HG03280 (cell line): ENCODE results near the gene PLN.

ENCODE experiments used
- ATAC-seq: cut with Tn5 transposase; IDR thresholded peaks from one replicate; pipeline ENCODE4 v1.9.1; 2021; ENCODE audit warnings: mild to moderate bottlenecking, moderate library complexity; ENCODE audit not compliant: unreplicated experiment

PLN gene

DNA sequence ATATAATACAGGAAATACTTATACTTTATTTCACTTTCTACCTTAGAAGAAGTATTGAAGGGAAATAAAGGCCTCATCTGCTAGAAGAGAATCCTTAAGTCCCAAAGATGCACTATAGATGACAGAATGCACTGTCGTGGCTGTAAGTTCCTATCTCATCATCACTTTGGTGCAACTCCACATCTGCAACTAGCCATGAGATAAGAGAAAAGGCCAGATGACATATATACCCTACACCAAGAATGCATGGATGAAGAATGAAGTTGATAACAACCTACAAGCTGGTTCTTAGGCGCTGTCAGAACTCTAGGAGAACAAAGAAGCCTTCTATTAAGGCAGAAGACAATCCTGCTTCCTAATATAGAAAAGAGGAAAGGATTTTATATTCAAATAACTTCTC lies 11.6 kb upstream of the PLN start:
- ATAC-seq, result no peak

DNA sequence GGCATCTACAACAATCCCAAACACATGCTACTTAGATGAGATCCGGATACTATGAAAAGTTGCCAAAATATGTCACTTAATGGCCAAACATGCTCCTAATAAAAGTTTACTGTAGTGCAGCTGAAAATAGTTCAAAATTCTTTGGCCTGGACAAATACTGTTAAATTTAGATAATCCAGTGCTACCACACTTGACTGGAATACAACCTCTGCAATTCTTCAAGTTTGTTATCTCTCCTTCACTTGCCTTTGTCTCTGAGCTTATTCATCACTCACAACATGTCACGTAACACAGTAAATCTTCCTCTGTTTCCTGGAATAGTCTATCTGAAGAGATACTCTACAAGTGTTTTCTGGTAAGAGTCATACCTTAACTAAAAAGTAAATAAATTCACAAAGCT lies 10.5 kb upstream of the PLN start:
- no peak for ATAC-seq

DNA sequence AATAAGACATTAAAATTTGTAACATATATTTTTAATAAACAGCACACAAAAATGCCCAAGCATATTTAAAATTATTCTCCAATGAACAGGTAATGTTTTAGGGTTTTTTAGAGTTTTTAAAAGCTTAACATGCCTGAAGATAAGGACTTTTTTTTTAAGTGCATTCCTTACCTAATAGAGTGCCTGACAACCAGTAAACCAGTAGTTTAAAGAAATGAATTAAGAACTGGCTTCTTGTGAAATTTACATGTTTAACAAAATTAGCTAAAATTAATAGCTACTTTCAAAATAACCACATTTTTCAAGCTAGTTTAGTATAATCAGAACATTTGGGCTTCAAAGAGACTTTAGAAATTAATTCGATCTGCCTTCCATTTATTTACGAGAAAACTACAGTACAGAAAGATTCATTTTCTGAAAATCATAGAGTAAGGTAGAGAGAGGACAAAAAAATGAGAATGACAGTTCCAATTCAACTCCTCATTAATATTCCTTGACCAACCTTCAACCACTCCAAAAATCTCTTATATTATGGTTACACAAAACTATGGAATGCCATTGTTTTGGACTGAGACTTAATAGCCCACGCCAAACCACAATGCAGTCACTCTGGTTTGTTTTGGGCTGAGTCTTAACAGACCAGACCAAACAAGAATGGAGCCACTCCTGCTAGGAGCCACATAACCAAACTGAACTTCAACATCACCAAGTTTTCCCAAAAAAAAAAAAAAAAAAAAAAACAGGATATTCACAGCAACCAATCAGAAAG lies 5.7 kb upstream of the PLN start:
- ATAC-seq, result no peak

DNA sequence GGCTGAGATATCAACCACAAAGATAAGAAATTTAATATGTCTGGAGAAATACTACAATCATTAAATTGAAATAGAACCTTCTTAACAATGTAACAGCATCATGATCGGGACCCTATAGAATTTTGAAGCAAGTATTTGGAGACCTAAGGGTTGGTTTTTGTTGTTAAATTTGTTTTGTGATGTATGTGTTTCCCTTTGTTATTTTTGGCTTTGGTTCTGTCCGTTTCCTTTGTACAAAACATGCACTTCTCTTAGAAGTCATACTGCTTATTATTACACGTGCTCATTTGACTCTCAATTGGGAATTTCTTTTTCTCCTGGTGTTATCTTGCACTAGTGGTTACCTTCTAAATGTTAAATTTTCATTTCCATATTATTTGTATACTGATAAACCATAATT lies 4.0 kb upstream of the PLN start:
- ATAC-seq, result no peak

DNA sequence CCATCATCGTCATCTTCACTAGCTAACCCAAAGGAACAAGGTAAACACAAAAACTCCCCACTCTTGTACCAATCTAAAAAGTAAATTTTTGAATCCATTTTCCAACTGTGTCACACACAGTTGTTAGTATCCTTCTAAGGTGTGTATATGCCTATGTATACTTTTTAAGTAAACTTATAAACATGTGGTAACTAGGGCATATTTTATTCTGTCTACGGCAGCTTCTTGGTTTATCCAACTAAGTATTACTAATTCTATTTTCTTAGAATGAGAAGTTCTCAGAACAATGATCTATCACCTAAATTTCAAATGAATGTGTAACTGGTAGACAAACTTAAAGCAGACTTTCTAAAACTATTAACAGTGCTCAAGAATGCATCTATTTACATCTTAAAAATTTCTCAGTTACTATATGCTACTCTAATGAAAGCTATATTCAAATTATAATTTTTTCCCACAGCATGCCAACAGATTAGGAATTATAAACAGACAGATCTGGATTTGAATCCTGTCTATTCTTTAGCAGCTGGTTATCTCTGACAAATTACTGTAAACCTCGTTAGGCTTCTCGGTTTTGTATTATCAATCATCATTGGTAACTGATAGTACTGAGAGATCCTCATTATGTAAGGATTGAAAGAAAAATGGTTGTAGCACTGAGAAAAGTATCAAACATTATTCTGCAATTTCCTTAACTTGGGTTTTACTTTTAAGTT lies 1.8 kb upstream of the PLN start:
- ATAC-seq, result no peak

DNA sequence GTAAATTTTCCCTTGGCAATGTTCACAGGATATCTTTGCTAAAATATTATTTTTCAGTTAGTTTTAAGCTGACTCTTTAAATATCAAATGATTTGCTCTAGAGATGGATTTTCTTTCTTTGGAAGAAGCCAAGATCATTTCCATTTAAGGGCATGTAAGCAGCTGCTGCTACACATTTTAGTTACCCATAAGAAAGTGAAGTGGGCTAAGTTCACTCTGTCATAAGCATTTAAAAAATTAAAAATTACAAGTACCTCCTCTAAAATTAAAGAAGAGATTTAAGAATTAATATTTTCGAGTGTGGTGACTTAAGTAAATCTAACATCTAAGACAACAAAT lies 1.2 kb upstream of the PLN start:
- no peak for ATAC-seq

DNA sequence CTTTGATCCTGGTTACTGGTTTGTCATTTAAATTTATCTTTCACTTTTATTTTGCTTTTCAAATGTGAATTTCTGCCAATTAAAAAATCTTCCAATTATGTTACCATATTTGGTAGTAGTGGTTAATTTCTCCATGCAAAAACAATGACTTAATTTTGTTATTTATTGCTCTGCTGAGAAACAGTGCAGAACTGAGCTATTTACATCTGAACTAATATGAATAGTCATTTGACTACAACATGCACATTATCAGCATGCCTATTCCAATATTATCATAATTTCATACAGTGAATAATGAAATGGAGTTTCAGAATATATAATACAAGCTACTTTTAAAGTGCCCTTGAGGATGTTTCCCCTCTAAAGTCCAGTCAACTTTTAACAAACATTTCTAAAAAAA lies 517 bp downstream of the PLN start:
- no peak for ATAC-seq

DNA sequence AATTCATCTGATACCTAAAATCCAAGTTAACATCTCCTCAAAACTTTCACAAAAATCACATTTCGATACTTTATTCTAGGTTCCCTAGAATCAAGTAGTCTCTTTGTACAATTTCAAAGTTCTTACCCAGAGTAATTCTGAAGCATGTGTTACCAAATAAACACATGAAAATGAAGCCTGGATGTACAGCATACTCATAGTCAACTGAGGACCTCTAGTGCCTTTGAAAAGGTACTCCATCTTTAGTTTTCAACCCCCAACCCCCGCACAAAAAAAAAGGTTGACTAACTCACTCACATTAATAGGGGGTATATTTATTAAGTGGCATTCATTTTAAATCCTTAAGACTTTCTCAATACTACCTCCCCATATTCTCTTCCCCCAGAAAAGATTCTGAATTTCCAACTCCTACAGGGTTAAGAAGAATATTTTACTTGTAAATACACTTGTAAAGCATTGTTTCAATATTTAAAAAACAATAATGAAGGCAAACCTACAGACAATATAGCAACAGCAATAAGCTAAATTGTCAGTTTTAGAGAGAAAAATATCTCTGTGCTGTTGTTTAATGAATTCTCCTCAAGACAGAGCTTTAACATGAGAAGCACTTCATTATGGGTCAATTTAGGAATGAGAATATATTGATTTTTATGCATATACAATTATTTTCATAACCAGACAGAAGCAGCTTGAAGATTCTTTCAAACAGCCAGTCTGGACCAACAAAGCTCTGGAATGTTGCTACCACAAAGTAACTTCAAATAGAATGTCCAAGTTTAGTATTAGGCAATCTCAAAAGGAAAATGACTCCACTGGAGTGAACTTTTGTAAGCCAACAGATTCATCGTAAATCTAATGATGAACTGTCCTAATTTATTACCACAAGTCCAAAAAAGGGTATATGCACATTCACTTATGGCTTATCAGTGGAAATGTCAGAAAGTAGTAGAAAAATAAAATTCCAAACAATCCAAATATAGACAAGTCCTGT lies 3.3 kb downstream of the PLN start:
- ATAC-seq, result peak; percentile 94

DNA sequence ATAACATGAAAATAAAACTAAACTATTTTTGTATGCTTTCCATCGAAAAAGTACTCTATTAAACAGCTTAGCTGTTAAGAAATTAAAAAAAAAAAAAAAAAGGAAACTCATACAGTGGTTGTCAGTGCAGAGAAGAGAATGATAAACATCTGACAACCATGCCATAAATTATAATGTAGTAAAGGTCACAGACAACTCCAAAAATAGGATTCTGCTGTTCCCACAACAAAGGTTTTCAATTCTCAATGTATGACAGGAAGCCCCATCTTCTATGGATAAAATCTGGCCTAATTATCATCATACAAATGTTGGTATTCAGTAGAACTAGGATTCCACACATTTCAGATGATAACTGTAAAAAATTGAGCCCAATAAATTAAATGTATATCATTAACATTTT lies 5.0 kb downstream of the PLN start:
- no peak for ATAC-seq

DNA sequence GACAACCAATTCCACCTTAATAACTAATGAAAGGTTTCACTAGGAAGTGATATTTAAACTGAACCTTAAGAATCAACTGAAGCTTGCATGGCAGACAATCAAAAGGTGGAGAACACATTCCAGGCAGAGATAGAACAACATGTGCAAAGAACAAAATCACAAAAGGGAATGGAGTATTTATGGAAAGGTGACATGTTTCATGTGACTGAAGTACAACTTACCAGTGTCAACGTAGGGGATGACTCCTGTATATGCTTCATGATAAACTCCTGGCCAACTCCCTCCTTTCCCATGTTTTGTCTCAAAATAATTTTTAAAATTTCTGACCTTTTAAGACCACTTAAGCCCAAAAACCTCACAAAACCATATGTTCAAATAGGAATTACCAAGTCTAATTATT lies 6.6 kb downstream of the PLN start:
- no peak for ATAC-seq

DNA sequence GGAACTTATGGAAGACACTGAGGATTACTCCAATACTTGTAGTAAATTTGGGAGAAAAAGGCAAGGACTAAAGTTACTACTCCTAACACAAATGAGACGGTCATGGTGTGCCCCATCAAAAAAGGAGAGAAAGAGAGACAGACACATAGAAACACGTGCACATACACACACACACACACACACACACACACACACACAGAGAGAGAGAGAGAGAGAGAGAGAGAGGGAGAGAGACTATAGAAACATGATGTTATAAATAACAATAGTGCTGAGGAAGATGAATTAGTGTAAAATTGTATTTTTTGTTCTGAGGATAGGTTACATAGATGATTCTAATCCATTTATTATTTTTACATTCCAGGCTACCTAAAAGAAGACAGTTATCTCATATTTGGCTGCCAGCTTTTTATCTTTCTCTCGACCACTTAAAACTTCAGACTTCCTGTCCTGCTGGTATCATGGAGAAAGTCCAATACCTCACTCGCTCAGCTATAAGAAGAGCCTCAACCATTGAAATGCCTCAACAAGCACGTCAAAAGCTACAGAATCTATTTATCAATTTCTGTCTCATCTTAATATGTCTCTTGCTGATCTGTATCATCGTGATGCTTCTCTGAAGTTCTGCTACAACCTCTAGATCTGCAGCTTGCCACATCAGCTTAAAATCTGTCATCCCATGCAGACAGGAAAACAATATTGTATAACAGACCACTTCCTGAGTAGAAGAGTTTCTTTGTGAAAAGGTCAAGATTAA lies 10.5 kb downstream of the PLN start:
- no peak for ATAC-seq

DNA sequence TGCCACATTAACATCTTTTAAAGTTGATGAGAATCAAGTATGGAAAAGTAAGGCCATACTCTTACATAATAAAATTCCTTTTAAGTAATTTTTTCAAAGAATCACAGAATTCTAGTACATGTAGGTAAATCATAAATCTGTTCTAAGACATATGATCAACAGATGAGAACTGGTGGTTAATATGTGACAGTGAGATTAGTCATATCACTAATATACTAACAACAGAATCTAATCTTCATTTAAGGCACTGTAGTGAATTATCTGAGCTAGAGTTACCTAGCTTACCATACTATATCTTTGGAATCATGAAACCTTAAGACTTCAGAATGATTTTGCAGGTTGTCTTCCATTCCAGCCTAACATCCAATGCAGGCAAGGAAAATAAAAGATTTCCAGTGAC lies 11.6 kb downstream of the PLN start:
- no peak for ATAC-seq

DNA sequence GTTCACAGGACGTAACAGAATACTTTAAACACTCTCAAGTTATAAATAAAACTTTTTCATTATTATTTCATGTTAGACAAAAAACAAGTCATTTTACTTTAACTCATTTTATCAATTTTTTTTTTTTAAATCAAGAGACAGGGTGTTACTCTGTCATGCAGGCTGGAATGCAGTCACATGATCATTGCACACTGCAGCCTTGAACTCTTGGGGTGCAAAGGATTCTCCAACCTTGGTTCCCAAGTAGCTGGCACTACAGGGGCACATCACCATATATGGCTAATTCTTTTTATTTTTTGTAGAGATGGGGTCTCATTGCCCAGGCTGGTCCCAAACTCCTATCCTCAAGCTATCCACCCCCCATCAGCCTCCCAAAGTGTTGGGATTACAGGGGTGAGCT lies 14.2 kb downstream of the PLN start:
- no peak for ATAC-seq

DNA sequence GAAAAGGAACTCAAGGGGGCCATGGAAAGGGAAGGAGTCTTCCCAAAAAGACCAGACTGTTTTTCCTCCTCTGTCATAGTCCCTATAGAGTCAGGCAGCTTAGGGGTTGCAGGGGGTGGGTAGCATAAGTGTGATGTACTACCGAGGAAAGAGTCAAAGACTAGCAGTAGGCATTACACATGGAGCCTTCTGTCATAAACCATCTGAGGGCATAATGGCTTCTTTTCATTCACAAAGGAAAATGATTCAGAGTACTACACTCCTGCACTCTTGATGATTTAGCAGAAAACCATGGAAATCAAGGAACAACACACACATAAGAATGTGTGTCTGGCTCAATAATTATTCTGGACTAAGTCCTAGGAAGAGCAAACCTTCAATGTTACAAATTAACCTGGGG lies 14.9 kb downstream of the PLN start:
- no peak for ATAC-seq

DNA sequence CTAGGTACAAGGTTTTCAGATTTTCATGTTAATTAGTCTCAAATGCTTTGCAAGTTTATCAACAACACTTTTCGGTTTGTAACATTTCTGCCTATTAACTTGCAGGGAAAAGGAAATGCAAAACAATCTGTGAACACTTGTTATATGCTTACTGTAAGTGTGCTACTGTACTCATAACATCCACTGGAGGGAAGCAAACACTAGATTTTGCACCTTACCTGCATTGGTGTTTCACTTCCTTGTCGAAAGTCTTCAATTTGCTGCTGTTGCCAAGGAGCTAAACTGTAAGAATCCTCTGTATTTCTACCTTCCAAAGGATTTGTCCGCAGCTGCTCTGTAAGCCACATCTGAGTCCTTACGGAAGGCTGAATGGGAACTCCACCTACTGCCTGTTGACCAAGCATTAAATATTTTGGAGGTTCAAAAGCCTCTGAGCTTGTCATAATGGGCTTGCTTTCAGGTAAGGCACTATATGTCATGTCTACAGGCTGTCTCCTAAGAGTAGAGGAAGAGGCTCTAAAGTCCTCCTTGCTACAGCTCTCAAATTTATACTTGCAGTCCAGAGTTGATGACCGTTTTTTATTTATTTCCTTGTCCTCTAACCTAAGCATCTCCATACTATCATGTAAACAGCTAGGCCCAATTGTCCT lies 17.3 kb downstream of the PLN start:
- ATAC-seq, result peak; percentile 98

DNA sequence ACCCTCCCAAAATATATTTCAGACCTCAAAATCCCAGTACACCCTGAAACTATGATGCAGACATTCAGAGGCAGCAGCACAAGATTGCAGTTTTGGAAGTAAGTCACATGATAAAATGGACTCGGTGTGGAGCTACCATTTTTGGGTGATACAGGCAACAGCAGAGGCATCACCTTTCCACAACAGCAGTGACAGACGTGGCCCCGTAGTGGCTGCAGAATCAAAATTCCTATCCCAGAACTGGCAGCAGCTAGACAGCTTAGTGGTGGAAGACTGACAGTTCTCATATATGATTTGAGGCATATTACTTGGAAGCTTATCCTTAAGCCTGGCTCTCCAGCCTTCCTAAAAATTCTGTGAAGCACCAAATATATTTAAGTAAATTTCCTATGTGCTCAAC lies 19.9 kb downstream of the PLN start:
- ATAC-seq, result no peak

DNA sequence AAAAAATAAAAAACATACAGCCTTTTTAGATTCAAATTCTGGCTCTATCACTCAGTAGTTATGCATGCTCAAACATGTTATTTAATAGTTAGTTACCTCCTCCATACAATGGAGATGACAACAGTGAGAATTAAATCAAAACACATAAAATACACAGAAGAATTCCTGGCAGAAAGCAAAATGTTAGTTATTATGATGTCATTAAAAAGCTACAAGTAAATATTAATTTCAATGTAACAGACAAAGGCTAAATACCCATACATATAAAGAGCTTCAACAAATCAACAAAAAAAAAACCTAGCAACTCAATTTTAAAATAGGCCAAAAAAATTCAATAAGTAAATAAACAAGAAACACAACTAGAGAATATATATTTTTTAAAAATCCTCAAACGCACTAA lies 21.4 kb downstream of the PLN start:
- ATAC-seq, result no peak

DNA sequence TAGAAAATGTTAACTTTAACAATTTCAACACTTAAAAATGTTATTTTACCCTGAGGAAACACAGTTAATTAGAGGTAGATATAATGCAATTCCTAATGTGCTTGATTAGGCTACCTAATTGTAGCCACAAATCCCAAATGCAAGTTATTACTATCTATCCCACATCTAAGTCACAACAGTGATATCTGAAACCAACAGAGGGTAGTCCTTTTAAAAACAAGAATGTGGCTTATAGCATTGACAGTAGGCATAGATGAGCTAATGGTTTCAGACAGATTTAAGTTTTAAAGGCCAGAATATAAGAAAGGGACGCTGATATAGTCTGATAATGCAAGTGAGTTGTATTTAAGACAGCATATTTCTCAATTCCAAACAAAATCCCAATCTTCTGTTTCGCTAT lies 23.0 kb downstream of the PLN start:
- ATAC-seq, result no peak

DNA sequence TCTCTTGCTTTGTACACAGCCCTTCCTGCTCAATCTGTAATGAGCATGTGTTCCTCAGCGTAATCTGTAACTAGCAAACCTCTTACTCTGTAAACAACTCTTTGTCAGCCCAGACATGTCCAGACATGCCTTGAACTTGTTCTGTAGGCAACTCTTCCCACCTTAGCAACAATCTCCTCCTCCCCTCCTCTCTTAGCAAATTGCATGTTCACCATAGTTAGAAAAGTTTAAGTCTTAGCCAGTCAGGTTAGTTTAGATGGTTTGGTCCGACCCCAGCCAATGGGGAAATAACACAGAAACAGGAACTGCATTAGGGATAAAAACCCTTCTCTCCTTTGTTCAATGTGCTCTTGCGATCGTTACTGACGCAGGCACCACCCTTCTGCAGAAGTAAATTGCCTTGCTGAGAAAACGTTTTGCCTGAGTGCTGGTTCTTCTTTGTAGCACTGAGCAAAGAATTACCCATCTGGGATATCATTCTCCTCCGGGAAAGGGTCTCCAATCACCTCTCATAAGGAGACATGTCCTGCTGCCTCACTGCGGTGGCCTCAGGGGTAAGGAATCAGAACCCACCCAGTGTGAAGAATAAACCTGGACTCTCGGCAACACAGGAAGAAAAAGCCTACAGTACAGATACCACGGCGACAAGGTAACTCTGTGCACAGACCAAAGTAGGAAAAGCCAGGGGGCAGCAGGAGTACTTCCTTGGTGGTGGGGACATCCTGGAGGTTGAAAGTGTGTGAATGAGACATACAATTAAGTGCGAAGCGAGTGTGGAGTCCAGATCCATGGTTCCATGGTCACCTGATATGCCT lies 26.2 kb downstream of the PLN start:
- no peak for ATAC-seq

DNA sequence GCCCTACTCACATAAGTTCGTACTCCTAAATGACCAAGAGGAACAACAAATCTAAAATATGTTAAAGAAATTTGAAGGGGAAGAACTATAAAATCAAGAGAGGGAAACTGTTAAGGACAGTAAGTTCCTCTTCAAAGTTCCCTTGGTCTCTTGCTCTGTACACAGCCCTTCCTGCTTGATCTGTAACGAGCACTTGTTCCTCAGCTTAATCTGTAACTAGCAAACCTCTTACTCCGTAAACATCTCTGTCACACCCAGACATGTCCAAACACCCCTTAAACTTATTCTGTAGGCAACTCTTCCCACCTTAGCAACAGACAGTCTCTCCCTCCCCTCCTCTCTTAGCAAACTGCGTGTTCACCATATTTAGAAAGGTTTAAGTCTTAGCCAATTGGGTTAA lies 29.9 kb downstream of the PLN start:
- ATAC-seq, result no peak
